Stimulated activated CD4-positive, alpha-beta T cell treated with anti-CD3 and anti-CD28 coated beads, Interleukin-12 subunit alpha, Interleukin-12 subunit beta, amount 100 ng/mL, for 48 hours (primary cell): Measurements from ENCODE around the gene AOPEP.

Experiments
- DNase-seq, 3 donors: peaks; one replicate each; pipeline ENCODE4 v3.0.0-alpha.2; 2020; ENCODE audit warnings: low read depth in 2 of 3, low spot score in 1 of 3

The AOPEP gene

DNA sequence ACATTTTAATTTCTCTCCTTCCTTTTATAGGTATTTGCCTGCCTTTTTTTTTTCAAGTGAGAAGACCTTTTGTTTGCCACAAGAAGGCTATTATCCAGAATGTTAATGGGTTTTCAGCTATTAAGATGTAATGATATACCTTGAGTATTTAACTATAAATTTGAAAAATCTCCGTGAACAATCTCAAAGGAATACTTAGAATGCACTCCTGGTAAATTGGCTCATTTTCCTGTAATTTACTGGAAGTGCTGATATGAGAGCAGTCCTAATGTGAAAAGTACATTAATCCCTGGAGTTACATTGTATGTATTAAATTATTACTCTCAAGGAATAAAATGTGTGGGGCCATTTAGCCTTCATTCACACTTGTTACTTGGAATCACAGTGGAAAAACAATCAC is 32.4 kb downstream of the AOPEP start:
- DNase-seq: no peak

DNA sequence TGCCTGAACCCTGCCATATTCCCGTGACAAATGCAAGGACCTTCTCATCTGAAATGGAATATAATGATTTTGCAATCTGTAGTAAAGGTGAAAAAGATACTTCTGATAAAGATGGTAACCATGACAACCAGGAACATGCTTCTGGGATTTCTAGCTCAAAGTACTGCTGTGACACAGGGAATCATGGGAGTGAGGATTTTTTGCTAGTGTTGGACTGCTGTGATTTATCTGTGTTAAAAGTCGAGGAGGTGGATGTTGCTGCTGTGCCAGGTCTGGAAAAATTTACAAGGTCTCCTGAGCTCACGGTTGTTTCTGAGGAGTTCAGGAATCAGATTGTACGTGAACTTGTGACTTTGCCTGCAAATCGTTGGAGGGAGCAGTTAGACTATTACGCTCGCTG is 33.5 kb downstream of the AOPEP start:
- DNase-seq: no peak

DNA sequence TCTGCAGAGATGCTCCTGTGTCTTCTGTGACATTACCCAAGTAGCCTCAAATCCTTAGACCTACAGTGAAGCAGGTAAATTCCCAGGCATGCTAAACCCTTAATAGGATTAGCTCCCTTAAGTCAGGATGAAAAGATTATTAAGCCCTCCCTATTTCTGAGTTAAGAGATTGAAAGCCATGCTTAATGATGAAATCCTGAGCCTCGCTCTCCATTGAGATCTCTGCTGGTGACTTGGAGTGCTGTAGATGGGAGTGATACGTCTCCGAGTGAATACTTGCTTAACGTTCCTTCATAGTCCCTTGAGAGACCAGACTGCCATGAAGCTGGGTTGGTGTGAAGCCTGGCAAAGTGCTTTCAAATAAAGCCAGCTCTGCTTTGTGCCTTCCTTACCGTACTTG is 34.2 kb downstream of the AOPEP start:
- DNase-seq: no peak

DNA sequence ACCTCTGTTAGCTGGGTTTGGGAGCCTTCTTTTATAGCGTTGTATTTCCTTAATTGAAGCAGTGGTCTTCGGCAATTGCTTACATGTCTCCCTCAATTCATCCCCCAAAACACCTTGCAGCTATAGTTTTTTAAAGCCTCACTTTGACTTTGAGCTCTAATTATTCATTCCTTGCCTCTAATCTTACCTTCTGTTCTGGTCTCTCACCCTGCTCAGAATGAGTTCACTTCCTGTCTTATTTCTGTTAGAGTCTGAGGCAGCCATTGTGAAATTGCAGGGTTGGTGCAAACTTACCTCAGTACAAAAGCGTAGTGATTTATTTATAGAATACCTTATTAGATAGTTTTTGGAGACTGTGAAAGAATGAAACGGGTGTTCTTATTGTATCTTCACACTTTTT is 35.0 kb downstream of the AOPEP start:
- DNase-seq: no peak

DNA sequence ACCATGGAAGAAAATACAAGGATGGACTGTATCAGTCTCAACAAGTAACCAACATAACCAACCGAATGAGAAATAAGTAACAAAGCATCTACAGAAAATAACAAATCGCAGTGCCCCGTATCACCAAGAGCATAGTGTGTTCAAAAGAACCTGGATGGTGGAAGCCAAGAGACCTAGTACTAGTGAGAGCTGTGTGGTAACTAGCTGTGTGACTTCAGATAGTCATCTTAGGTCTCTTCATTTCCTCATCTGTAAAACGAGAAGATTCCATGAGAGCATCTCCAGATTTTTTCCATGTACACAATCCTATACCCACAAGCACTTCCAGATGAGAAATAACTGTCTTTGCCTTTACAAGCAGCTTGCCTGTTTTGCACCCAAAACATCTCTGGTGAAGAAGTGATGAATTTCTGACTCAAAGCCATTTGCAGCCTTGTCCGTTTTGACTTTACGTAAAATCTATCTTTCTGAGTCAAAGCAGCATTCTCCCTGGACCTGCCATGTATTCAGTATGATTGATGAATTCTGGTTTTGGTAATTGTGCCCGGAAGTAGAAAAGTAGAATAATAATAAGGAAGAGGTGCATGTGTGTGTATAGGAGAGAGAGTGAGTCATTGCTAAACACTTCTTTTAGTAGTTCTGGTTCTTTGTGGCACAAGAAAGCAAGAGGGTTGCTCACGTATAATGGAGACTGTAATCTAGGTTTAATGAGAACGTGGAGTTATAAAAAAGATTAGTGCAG is 41.0 kb downstream of the AOPEP start:
- no peak for DNase-seq

DNA sequence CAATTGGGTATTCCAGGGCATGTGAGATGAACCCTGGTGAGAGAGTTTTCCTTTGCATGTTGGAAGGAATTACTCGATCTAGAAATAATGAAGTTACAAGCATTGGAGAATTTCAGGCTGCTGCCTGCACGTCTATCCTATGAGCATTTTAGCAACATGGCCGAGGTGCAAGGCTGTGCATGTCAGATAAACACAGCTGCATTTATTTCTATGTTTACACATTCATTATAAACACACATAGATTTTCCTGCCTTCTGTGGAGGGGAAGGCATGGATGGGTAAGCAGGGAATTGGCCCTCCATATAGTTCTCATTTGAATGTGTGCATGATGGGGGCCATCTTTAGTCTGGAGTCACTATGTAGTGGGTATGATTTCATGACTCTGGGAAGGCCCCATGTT is 42.3 kb downstream of the AOPEP start:
- no peak for DNase-seq

DNA sequence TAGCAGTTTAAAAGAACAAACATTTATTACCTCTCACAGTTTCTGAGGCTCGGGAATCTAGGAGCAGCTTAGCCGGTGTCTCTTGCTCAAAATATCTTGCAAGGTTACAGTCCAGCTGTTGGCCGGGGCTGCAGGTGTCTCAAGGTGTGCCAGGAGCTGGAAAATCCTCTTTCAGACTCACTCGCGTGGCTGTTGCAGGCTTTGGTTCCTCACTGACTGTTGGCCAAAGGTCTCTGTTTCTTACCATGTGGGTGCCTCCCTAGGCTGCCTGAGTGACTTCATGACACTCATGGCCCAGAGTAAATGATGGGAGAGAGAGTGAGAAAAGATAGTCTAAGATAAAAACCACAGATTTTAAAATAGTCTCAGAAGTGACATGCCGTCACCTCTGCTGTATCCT is 43.8 kb downstream of the AOPEP start:
- DNase-seq: no peak

DNA sequence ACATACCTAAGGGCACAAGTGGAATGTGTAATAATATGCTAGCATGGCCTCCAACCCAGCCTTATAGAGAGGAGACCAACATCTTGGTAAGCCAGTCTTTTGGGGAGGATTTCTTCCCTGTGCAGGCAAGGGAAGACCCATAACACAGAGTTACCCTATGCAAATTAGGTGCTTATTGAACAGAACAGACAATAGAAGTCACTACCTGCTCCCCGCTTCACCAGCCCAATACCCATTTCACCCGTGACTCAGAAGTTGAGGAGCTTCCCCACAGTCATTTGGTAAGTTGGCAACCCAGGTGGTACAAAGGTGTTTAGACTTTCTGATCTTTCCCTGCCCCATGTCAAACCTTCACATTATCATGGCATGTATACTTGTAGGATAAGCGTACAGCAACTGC is 44.6 kb downstream of the AOPEP start:
- no peak for DNase-seq

DNA sequence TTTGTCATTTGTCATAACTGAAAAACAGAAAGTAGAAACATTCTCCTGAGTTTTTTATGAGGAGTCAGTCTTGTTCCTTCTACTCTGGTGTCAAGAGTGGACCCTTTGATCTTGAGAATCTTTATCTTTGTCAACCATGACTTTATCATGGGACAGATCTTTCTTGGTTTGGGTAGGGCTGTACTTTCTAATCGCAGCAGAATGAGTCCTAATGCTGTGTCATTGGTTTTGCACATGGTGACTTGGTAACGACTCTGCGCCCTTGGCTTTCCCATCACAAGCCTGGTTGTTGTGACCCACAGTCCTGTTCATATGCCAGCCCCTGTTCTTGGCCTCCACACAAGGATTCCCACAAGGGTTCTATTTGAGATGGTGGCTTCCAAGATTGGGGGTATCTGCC is 45.6 kb downstream of the AOPEP start:
- no peak for DNase-seq

DNA sequence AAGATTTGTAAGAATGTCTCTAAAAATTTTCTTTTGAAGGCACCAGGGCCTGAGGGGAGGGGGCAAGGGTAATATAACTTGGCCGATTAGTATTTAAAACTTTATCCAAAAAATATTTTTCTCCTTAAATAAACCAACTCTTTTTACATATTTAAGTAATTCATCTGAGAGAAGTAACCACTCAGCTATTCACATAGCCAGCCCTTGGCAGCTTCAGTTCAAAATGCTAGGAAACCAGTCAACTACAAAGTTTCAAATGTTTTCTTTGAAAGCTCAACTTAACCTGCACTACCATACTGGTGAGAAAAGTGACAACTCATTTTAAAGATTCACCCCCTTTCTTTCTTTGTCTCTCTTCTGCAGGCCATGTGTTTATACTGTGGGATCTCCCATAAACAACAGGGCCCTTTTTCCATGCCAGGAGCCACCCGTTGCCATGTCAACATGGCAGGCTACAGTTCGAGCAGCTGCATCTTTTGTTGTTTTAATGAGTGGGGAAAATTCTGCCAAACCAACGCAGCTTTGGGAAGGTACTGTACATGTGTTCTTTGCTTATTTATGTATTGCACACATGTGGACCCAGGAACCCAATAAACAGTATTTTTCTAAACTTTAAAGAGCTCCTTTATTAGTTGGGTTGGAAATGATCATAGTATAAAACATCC is 46.3 kb downstream of the AOPEP start:
- no peak for DNase-seq

DNA sequence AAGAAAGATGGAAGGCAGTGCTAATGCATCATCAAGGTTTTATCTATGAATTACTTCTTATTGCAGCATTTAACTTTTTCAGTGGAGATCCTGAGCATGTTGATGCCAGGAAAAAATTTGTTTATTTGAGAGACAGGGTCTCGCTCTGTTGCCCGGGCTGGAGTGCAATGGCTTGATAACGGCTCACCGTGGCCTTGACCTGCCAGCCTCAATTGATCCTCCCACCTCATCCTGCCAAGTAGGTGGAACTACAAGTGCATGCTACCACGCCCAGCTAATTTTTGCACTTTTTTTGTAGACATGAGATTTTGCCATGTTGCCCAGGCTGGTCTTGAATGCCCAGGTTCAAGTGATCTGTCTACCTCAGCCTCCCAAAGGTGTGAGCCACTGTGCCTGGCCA is 47.2 kb downstream of the AOPEP start:
- no peak for DNase-seq

DNA sequence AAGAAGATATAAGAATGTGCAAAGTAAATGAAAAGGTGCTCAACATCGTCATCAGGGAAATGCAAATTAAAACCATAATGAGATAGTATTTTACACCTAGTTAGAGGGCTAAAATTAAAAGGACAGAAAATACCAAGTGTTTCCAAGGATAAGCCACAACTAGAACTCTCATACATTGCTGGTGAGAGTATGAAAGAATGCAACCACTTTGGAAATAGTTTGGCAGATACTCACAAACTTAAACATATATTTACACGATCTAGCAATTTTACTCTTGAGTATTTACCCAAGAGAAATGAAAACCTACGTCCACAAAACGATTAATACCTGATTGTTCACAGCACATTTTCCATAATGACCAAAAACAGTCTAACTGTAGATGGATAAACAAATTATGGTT is 51.5 kb downstream of the AOPEP start:
- no peak for DNase-seq

DNA sequence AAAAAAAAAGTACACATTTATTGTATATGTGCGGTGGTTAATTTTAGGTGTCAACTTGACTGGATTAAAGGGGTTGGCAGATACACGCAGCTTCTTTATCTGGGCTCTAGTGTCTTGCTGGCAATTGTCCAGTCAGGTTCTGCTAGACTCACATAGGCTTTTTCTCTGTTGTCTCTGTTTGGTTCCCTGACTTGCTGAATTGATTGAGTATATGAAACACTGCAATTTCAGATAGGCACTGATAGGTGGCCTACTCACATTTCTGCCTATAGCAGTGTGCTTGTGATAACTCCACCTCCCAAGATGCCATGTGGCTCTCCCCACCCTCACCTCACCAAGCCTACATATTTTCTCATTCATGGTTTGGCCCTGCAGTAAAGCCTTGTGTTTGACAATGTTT is 52.5 kb downstream of the AOPEP start:
- no peak for DNase-seq

DNA sequence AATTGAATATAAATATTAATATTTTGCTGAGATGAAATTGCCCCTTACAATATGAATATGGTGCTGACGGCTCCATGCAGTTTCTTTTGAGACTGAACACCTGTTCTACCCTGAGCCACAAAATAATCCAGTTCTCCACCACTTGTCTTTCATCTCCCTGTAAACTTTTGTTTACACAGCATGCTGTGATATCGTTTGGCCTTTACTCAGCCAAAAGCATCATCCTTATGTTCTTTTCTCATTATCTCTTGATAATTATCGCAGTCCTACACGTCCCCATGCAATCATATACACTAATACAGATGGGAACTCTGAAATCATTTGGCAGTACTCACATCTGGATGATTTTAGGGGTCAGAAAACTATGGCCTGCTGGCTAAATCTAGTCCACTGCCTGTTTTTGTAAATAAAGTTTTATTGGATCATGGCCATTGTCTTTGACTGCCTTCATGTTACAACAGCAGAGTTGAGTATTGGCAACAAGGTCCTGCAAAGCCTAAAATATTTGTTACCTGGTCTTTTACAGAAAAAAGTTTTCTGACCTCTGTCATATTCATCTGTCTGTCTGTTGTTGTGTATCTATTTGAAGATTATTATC is 53.3 kb downstream of the AOPEP start:
- no peak for DNase-seq

DNA sequence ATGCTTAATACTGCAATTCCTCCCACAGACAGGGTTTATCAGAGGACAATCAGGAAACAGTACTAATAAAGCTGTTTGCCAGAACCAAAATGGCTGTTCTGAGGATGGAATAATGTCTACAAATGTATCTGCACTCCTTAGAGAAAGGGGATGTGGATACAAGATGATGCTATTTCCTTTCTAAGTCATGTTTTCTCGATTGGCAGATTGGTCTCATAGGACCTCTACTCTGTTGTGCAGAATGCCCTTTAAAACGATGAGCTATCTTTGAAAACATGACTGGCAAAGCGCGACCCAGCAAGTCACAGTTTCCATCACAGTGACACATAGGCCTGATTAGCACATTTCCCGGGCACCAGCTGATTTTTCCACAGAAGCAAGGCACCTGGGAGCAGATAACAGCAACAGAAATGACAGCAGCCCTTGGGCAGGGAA is 54.0 kb downstream of the AOPEP start:
- peak in 2 of 3 donors; percentile 9 to 28 for DNase-seq

DNA sequence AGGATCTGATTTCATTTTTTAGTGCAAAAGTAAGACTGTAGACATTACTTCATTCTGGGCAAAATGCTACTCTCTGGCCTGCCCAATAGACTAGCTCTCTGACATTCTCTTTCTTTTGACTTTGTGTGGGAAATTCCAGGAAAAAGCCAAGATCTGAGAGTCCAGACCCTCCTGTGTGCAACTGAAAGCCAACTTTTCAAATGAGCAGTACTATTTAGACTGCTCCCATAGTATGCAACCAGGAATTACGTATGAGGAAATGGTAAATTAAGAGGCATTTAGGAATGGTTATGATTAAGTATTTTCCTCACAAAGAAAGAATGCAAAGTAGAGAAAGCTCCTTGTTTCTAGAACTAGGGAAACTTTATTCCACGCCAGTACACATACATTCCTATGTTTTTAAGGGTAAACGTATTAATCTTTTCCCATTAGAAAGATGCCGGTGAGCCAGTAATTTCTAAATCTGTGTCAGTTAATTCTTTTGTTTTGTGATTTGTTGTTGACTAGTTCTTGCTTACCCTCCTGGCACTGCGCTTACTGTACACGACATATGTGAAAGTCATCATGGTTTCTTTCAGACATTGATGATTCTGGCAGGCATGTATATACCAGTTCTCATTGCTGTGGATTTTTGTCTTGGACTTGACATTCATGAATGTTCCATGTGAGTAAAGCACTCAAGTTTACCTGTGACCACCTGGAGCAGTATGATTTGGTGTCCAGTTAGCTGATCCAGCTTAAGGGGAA is 56.0 kb downstream of the AOPEP start:
- no peak for DNase-seq

DNA sequence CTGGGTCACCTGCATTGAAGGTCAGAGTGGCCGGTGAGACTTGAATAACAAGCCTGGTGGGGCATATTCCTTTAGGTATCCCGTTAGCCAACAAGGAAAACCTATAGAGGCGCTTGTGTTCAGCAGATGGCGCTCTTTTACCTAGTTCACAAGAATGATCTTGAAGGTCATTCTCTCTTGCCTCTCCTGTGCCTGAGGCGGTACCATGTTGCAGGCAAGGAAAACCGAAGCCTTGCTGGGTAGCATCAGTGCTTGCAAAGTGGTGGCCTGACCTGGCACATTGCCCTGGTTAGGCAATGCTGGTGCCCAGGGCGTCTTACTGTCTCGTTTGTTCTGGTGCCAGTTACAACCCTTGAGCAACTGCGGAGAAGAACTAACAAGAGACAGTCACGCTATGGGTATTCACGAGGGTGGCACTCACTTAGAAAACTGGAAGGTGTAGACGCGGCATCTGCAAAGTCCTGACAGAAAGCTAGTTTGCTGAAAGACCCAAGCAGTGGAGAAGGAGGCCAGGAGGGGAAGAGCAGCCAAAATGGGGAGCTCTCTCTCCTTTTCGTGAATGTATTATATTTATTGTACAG is 56.7 kb downstream of the AOPEP start:
- DNase-seq: peak in 2 of 3 donors; percentile 17 to 32

DNA sequence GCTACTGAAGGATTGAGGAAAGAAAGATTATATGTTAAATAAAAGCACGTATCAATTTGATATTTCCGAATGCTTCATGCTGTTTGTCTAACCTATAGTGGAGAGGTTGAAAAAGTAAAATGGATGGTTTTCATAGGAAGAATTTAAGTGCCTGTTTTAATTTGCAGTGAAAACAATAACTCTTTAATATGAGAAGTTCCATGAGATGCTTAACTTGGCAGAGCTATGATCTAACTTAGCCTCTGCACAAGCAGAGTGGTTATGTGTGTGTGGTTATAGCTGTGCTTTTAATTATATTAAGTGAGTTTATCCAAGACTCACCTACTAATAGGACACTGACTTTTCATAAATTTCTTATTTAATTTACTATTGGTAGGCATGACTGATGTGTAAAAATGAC is 57.4 kb downstream of the AOPEP start:
- no peak for DNase-seq

DNA sequence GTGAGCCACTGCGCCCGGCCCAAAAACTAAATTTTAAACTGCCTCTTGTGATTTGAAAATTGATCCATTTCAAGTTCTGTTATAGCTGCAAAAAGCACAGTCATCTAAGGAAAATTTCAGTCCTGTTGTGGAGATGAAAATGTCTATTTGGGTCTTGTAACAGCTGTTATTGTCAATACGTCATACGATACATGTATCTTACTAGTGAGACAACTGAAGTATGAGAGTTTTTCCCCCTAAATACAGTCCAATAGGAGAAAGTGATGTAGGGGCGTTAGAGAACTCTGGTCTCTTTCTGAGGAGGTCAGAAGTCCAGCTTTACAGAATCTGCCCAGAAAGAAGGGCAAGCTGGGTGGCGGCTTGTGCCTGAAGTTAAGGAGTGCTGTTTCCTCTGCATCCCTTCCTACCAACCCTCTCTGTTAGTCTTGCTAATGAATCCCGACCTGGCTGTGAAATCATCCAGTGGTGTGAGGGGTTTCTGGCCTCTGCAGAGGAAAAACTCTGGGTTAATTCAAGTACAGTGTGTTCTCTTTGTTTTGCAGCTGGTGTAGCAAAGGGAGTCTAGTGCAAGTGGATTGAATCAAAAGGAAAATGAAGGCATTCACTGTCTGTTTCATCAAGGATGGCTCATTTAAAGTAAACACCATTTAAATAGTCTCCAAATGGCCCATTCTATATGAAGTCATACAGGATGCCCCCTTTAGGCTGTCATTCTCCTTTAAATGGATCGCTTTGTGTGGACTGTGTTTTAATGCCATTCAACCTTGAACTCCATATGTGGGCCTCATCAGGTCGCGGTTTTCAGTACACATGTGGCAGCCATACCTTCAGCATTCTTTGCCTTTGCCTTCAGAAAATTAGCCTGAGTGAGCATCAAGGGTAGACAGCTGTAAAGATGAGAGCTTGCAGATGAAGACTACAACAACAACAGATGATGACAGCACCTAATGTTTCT is 59.0 kb downstream of the AOPEP start:
- DNase-seq: no peak

DNA sequence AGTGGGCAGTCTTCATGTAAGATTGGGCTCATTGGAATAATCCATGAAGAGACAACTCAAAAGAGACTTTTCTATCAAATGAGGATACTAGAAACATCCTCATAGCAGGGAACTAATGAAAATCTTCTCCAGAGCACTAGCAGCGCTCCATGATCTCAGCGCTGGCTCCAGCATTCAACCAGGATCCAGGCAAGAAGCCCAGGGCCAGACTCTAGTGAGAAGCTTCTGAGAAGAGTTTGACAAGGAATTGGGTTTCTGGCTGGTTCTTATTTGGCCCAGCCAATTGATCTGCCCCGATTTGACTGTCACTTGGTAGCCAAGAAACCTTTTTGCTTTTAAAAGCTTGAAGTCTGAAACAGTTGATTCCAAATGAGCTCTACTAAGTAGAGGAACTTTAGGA is 60.1 kb downstream of the AOPEP start:
- DNase-seq: no peak
